B cell (primary cell): Measurements from ENCODE around the gene GALM.

Experiments used
- EZH2 ChIP-seq: IDR thresholded peaks from 2 replicates; pipeline ENCODE4 v1.6.1; 2012; ENCODE audit warnings: borderline replicate concordance, low read depth, mild to moderate bottlenecking, moderate library complexity, low read length; ENCODE audit not compliant: insufficient read depth, poor library complexity, severe bottlenecking
- TF ChIP-seq, protein P1 (sequence below): fragments of 200-600 bp; IDR thresholded peaks from one replicate; pipeline ENCODE4 v1.8.0; 2022; ENCODE audit warnings: antibody characterized with exemption, mild to moderate bottlenecking

- TF ChIP-seq, protein P1, sequence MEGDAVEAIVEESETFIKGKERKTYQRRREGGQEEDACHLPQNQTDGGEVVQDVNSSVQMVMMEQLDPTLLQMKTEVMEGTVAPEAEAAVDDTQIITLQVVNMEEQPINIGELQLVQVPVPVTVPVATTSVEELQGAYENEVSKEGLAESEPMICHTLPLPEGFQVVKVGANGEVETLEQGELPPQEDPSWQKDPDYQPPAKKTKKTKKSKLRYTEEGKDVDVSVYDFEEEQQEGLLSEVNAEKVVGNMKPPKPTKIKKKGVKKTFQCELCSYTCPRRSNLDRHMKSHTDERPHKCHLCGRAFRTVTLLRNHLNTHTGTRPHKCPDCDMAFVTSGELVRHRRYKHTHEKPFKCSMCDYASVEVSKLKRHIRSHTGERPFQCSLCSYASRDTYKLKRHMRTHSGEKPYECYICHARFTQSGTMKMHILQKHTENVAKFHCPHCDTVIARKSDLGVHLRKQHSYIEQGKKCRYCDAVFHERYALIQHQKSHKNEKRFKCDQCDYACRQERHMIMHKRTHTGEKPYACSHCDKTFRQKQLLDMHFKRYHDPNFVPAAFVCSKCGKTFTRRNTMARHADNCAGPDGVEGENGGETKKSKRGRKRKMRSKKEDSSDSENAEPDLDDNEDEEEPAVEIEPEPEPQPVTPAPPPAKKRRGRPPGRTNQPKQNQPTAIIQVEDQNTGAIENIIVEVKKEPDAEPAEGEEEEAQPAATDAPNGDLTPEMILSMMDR = no peak
- no peak for TF ChIP-seq EZH2
Measured at GRCh38 chr2:38747007-38747424, 81.1 kb downstream of the GALM start.
